BLaER1 treated with 17β-estradiol and CSF1 and Interleukin-3, amounts not matched to agents 10 nM and 100 nM (cell line): Measurements from ENCODE around the gene STX4.

ENCODE experiments used
- H3K27ac ChIP-seq, 11 experiments: shearing (Covaris generic); formaldehyde crosslinking; 2 replicates each; pipeline ENCODE4 v1.8.1; 2022
- H3K27me3 ChIP-seq, 11 experiments: shearing (Covaris generic); formaldehyde crosslinking; 2 replicates each; pipeline ENCODE4 v1.8.1; 2022
- H3K36me3 ChIP-seq, 11 experiments: shearing (Covaris generic); formaldehyde crosslinking; 2 replicates each; pipeline ENCODE4 v1.8.1; 2022
- H3K4me1 ChIP-seq, 10 experiments: shearing (Covaris generic); formaldehyde crosslinking; 2 replicates each; pipeline ENCODE4 v1.8.1; 2022
- H3K4me2 ChIP-seq, 11 experiments: shearing (Covaris generic); formaldehyde crosslinking; 2 replicates each; pipeline ENCODE4 v1.8.1; 2022
- H3K4me3 ChIP-seq, 10 experiments: shearing (Covaris generic); formaldehyde crosslinking; 2 replicates each; pipeline ENCODE4 v1.8.1; 2022
- H3K9ac ChIP-seq, 11 experiments: shearing (Covaris generic); formaldehyde crosslinking; 2 replicates each; pipeline ENCODE4 v1.8.1; 2022
- H3K9me3 ChIP-seq, 11 experiments: shearing (Covaris generic); formaldehyde crosslinking; replicated peaks in 1 of 11; 2 replicates each; pipeline ENCODE4 v1.8.1; 2022
- H4K20me1 ChIP-seq, 11 experiments: shearing (Covaris generic); formaldehyde crosslinking; 2 replicates each; pipeline ENCODE4 v1.8.1; 2022
- Cebpa-rat ChIP-seq, 11 experiments: shearing (Covaris generic); IDR thresholded peaks; 2 replicates each; pipeline ENCODE4 v1.8.1; 2022

STX4 gene

DNA sequence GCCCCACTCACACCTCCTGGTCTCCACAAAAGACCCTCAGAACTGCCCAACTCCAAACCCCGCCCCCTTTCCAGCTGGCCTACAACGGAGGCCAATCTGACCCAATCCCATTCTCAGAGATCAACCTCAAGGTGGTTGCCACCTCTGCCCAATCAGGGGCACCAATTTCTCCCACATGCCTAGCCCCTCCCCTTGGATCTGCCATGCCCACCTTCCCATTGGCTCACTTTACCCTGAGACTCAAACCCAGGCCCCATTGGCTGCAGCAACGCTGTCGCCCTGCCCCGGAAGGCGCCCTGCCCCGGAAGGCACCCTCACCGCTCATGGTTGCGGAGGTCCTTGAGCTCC, 30.1 kb downstream of the STX4 start:
- no peak overlapping the region; a peak in 1 of 22 replicates for H3K27ac ChIP-seq
- no peak overlapping the region for H3K4me3 ChIP-seq
- H3K4me2 ChIP-seq = no peak overlapping the region
- H4K20me1 ChIP-seq = peaks cover 0 to 82% (median 67%) of the 10 kb centered on the region in 11 experiments; a peak in 17 of 22 replicates
- H3K27me3 ChIP-seq = no peaks in the 10 kb centered on the region
- peaks cover 14 to 30% (median 25%) of the 10 kb centered on the region in 10 experiments; a peak in 19 of 20 replicates for H3K4me1 ChIP-seq
- H3K9ac ChIP-seq = no peak overlapping the region
- TF ChIP-seq Cebpa-rat (IDR thresholded peaks at IDR 0.05) = no peak
- H3K36me3 ChIP-seq = peaks cover 40 to 87% (median 73%) of the 10 kb centered on the region in 11 experiments
- H3K9me3 ChIP-seq = no peaks in the 10 kb centered on the region

DNA sequence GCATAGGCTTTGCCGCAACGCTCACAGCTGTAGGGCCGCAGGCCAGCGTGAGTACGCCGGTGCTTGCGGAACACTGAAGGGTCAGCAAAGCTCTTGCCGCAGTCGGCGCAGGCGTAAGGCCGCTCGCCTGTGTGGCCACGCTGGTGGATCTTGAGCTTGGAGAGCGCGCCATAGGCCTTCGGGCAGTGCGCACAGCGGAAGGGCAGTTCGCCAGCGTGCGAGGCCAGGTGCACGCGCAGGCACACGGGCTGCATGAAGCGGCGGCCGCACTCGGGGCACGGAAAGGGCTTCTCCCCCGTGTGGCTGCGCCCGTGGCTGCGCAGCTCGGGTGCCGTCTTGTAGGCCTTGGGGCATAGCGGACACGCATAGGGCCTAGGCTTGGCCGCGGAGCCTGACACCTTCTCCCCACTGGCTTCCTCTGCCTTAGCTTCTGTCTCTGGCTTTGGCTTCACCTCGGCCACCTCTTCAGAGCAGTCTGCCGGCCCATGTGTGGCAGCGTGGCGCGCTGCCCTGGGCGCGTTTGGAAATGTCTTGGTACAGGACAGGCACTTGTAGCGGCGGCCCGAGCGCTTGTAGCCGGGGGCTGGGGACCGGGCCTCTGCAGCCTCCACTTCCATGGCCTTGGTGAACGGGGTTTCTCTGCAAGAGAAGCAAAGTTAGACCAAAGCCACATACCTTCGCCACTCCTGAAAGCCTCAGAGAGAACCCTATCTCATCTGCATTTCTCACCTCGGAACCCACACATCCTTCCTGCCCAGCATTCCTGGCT, 30.7 kb downstream of the STX4 start:
- peak overlapping the region in 8 of 11 experiments; percentile 8 to 47 (median 29); a peak in 6 of 22 replicates for H3K9ac ChIP-seq
- no peak overlapping the region for H3K4me3 ChIP-seq
- H3K27ac ChIP-seq = peak overlapping the region in 6 of 11 experiments; percentile 9 to 57 (median 38); a peak in 7 of 22 replicates

DNA sequence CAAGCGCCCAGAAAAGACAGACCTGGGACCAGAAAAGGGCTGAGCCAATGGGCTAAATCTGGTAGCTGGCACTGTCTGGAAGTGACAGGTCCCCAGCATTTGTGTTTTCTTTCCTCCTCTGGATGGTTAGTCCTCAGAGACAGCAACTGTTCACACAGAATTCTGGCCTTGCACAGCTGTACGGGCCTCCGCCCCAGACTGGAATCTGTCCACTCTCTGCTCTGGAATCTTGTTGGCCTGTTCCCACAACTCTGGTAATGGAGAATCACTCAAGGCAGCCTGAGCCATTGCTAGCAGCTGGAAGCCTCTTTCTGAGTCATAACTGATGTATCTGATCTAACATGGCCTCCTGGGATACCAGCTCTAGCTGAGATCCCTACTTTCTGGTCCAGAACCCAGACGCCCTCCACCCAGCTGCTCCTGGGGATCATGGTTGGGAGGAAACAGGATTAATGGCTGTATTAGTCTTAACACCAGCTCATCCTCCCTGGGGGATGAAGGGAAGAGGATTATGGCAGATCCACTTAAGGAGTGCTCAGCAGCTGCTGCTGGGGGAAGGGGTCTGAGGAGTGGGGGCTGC, 31.6 kb downstream of the STX4 start:
- peak overlapping the region in 7 of 11 experiments; percentile 9 to 57 (median 38); a peak in 12 of 22 replicates for H3K27ac ChIP-seq
- H3K9ac ChIP-seq = peak overlapping the region in 8 of 11 experiments; percentile 8 to 47 (median 29); a peak in 9 of 22 replicates
- no peaks in the 10 kb centered on the region for H3K9me3 ChIP-seq
- H3K36me3 ChIP-seq = peaks cover 40 to 72% (median 59%) of the 10 kb centered on the region in 11 experiments
- H3K4me3 ChIP-seq = no peak overlapping the region
- H3K27me3 ChIP-seq = no peaks in the 10 kb centered on the region
- TF ChIP-seq Cebpa-rat (IDR thresholded peaks at IDR 0.05) = no peak
- peaks cover 14 to 30% (median 25%) of the 10 kb centered on the region in 10 experiments; a peak in 19 of 20 replicates for H3K4me1 ChIP-seq
- H3K4me2 ChIP-seq = peak overlapping the region in 10 of 11 experiments; percentile 4 to 70 (median 60); a peak in 18 of 22 replicates
- peaks cover 0 to 97% (median 77%) of the 10 kb centered on the region in 11 experiments; a peak in 17 of 22 replicates for H4K20me1 ChIP-seq

More for the DNA sequence above, 30.7 kb downstream of the STX4 start:
- Histone ChIP-seq H3K27me3 (no peaks in the 10 kb centered on the region), H3K9me3 (no peaks in the 10 kb centered on the region), H3K36me3 (peaks cover 40 to 81% (median 68%) of the 10 kb centered on the region in 11 experiments), H3K4me2 (peak overlapping the region in 9 of 11 experiments; percentile 43 to 70 (median 61); a peak in 17 of 22 replicates), H4K20me1 (peaks cover 0 to 87% (median 72%) of the 10 kb centered on the region in 11 experiments; a peak in 17 of 22 replicates), H3K4me1 (peaks cover 14 to 30% (median 25%) of the 10 kb centered on the region in 10 experiments; a peak in 19 of 20 replicates)
- no peak for TF ChIP-seq Cebpa-rat (IDR thresholded peaks at IDR 0.05)

DNA sequence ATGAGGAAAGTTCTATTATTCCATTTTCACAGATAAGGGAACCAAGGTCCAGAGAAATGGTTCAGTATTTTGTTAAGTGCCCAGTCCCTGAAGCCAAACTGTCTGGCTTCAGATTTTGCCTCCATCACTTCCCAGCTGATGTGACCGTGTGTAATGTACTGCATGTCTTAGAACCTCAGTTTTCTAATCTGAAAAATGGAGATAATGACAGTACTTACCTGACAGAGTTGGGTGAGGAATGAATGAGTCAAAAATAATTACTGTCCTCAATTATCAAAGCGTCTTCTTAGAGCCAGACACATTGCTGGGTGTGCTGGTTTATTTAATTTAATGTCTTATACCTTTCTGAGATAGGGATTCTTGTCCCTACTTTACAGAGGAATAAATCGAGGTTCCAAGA, 34.0 kb downstream of the STX4 start:
- Histone ChIP-seq H4K20me1 (peaks cover 0 to 97% (median 63%) of the 10 kb centered on the region in 11 experiments; a peak in 17 of 22 replicates), H3K4me3 (no peak overlapping the region), H3K9ac (no peak overlapping the region), H3K4me1 (peaks cover 26 to 45% (median 38%) of the 10 kb centered on the region in 10 experiments), H3K9me3 (no peaks in the 10 kb centered on the region), H3K27me3 (no peaks in the 10 kb centered on the region), H3K4me2 (no peak overlapping the region), H3K36me3 (peaks cover 17 to 52% (median 35%) of the 10 kb centered on the region in 11 experiments), H3K27ac (no peak overlapping the region)
- TF ChIP-seq Cebpa-rat (IDR thresholded peaks at IDR 0.05) = no peak

DNA sequence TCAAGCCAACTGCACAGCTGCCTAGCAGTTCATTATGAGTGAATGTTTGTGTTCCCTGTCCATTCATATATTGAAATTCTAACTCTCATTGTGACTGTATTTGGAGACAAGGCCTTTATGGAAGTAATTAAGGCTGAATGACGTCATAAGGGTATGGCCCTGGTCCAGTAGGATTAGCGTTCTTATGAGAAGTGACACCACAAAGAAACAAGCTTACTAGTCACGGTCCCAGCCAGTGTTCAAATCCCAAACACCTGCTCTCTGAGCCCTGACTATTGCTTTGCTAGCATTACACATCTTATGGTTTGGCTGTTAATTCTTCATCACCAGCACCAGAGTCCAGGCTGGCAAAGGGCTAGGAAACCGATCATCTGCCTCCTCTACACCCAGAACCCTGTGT, 38.5 kb downstream of the STX4 start:
- Histone ChIP-seq H3K9me3 (no peaks in the 10 kb centered on the region), H3K4me3 (peak overlapping the region; percentile 77 to 96 (median 84)), H3K9ac (peak overlapping the region; percentile 92 to 98 (median 95)), H3K27ac (peak overlapping the region; percentile 91 to 98 (median 95)), H4K20me1 (peaks cover 4 to 76% (median 43%) of the 10 kb centered on the region in 11 experiments; a peak in 17 of 22 replicates), H3K36me3 (peaks cover 9 to 34% (median 16%) of the 10 kb centered on the region in 11 experiments), H3K4me1 (peaks cover 29 to 34% (median 31%) of the 10 kb centered on the region in 10 experiments), H3K4me2 (peak overlapping the region; percentile 89 to 98 (median 93)), H3K27me3 (no peaks in the 10 kb centered on the region)
- no peak for TF ChIP-seq Cebpa-rat (IDR thresholded peaks at IDR 0.05)

DNA sequence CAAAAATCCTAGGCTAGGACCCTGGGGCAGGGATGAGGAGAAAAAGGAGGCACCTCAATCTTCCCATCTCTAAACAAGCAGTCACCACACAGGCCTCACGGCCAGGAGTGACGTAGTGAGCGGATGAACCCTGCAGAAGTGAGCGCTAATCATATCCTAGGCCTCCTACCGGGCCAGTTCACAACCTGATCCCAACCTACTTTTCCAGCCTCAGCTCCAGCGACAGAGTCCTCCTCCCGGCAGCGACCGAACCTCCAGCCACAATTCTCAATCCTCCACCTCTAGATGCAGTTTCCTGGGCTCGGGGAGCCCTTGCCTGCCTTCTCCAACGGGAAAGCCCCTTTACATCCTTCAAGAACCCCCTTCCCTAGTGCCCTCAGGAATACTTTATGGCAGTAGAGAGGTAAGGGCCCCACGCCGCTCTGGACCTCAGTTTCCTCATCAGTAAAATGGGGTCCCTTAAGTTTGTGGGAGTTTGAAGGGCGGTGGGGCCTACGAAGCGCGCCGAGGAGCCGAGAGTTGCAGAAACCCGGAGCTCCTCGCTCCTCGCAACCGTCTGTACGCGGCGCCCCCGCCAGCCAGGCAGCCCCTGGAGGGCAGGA, 39.3 kb downstream of the STX4 start:
- peak overlapping the region; percentile 89 to 98 (median 93) for H3K4me2 ChIP-seq

DNA sequence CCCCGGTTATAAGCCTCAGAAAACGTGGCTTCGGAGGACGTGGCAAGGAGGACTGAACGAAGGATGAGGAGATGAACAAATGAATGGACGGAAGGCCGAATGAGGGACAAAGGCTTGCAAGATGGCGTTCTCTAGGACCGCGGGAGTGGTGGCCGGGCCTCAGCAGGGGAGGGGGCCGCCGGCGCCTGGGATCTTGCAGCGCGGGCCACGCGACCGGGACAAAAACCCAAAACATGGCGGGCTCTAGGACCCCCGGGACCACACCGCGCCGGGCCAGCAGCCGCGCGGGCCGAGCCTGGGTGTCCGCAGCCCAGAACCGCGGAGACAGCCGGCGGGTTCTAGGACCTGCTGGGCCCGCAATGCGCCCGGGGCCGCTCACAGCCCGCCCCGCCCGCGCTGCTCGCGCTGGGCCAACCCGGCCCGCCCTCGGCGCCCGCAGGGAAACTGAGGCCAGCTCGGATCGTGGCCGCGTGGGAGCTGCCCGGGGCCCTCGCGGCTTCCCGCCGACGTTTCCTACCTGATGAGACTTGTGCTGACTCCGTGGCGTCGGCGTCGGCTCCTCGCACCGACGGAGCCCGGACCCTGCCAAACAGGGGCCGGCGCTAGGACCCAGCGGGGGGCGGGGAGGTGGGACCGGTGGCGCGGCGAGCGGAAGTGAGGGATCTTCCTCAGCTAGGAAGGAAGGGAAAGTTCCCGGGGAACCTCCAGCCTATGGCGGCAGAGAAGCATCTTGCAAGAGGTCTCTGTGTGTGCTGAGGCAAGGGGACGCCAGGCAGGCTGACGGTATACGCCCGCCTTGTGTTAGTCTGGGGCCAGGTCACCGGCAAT, 40.0 kb downstream of the STX4 start:
- H3K4me3 ChIP-seq = peak overlapping the region; percentile 77 to 96 (median 84)
- no peaks in the 10 kb centered on the region for H3K27me3 ChIP-seq
- H3K9ac ChIP-seq = peak overlapping the region; percentile 92 to 98 (median 95)
- peak overlapping the region; percentile 91 to 98 (median 95) for H3K27ac ChIP-seq
- no peak for TF ChIP-seq Cebpa-rat (IDR thresholded peaks at IDR 0.05)
- peaks cover 16 to 77% (median 45%) of the 10 kb centered on the region in 11 experiments; a peak in 21 of 22 replicates for H4K20me1 ChIP-seq
- peaks cover 23 to 39% (median 26%) of the 10 kb centered on the region in 11 experiments for H3K36me3 ChIP-seq
- no peaks in the 10 kb centered on the region for H3K9me3 ChIP-seq
- peak overlapping the region; percentile 89 to 98 (median 93) for H3K4me2 ChIP-seq
- H3K4me1 ChIP-seq = peaks cover 29 to 37% (median 33%) of the 10 kb centered on the region in 10 experiments

More for the DNA sequence above, 39.3 kb downstream of the STX4 start:
- Histone ChIP-seq H3K4me1 (peaks cover 29 to 34% (median 30%) of the 10 kb centered on the region in 10 experiments), H3K27me3 (no peaks in the 10 kb centered on the region), H3K27ac (peak overlapping the region; percentile 91 to 98 (median 95)), H3K9ac (peak overlapping the region; percentile 92 to 98 (median 95)), H3K4me3 (peak overlapping the region; percentile 77 to 96 (median 84)), H4K20me1 (peaks cover 9 to 76% (median 43%) of the 10 kb centered on the region in 11 experiments; a peak in 21 of 22 replicates), H3K9me3 (no peaks in the 10 kb centered on the region), H3K36me3 (peaks cover 17 to 34% (median 22%) of the 10 kb centered on the region in 11 experiments)
- TF ChIP-seq Cebpa-rat (IDR thresholded peaks at IDR 0.05) = no peak
